ENCODE results near the gene C9orf50. TPM values are rescaled to one million over a fixed set of nuclear protein-coding genes. Genes with fewer than 3 reads are reported as not detected.
A peak's percentile ranks its signal among the peaks of the same experiment; 100 is the strongest.
"Not testable (repeated sequence)": the region's sequence is repeated elsewhere in the genome, so short reads cannot be mapped to it uniquely, and the experiment has no call there.

C9orf50 gene
- total RNA-seq, 2 experiments from 2014 or later = not detected

DNA sequence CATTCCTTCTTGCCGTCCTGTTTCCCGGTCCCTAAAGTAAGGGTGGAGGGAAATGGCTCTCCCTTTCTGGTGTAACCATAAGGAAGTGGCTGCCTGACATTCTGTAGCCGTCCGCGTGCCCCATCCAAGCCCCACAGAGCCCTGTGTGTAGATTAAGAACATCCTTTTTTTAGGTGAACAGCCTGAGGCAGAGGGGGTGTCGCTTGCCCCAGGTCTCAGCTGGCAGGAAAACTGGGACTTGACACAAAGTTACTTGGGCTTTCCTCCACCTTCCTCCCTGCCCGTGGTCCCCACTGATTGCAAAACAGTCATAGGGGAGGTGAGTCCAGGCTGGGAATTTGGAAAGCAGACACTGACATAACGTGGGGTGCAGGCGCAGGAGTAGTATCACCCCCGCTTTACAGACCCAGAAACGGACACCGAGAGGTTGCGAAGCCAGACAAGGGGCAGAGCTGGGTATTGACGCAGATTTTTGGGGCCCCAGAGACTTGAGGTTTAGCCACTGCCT is 22.8 kb downstream of the C9orf50 start:
- Mint-ChIP-seq H3K4me3 (peak overlapping the region; percentile 47), H3K9me3 (no peaks in the 10 kb centered on the region), H3K27me3 (peaks cover 14% of the 10 kb centered on the region), H3K4me1 (peaks cover 38% of the 10 kb centered on the region), H3K36me3 (ENCODE audit: low read depth) (no peaks in the 10 kb centered on the region), H3K27ac (peak overlapping the region; percentile 42)
- ChIA-PET CTCF (interaction anchor here (0.6 to 2.7 kb wide), 5 partner anchors 7 to 425 kb away, joined by 3 to 8 read pairs (median 4); no protein-coding TSS in a partner anchor), POLR2A (interaction anchor here (0.6 kb wide), 1 partner anchor 225 kb away, joined by 4 read pairs; no protein-coding TSS in a partner anchor)
- no peak for DNase-seq

DNA sequence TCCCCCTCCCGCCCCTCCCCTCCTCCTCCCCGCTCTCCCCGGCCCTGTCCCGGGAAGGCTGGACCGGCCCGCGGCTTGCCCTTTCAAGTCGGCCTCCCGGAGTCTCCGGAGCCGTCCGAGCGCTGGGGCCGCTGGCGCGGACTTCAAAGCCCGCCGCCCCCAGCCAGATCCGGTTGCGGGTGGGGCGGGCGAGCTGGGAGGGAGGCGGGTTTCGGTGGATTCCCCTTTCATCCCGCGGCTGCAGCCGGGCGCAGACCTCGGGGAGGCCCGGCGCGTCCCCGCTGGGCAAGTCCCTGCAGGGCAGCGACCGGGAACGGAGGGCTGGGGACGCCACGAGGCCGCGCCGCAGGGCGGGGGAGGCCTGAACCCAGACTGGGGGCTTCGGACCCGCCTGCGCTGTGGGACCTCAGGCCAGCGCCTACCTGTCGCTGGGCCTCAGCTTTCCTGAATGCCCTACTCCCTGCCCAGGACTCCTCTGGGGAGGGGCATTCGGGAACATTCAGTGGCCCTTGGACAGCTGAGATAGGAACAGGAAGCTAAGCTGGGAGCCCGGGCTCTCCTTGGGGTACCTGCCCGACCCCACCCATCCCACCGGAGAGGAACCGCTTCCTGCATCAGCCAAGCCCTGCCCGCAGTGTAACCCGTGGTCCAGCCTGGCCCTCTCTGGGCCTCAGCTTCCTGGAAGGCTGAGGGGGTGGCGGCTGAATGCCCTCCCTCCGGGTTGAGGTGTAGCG is 23.4 kb downstream of the C9orf50 start:
- peak; percentile 36 for DNase-seq
- Mint-ChIP-seq H3K27ac (peak overlapping the region; percentile 42), H3K36me3 (ENCODE audit: low read depth) (no peaks in the 10 kb centered on the region), H3K9me3 (no peaks in the 10 kb centered on the region), H3K4me1 (peaks cover 33% of the 10 kb centered on the region), H3K4me3 (peak overlapping the region; percentile 47), H3K27me3 (peaks cover 14% of the 10 kb centered on the region)
- CTCF ChIA-PET = interaction anchor here (0.6 to 2.7 kb wide), 7 partner anchors 8 to 466 kb away, joined by 3 to 8 read pairs (median 4); no protein-coding TSS in a partner anchor
- POLR2A ChIA-PET = no interaction called here

DNA sequence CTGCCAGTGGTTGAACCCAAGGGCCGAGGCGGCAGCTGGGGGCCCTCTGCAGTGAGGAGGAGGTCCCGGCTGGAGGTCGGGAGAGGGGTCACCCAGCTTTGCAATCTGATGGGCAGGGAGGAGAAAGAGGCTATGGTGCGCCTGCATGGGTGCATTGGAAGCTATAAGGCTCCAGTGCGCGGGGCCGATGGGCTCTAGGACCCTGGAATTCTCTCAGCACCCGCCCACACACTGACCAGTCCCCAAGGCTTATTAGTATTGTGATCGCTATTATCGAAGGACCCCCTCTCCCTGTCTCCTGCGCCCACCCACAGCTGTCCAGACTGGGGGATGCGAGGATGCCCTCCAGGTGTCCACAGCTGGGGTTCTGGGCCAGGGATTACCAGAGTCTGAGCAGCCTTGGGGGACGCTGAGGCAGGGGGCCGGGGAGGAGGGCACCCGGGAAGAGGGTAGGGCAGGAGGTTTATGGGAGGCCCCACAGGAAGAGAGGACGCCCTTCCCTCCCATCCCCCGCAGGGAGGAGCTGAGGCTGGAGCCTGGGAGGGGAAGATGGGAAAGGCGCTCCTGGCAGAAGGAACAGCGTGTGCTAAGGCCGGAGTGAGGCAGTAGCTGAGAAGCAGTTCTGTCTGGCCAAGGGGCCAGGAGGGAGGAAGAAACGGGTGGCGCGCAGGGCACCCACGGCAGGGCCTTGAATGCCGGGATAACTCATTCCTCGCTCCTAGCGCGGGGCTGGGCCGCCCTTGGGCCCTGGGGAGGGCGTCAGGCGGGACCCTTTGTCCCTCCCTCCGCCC is 24.2 kb downstream of the C9orf50 start:
- Mint-ChIP-seq H3K27me3 (peaks cover 14% of the 10 kb centered on the region), H3K4me1 (peaks cover 29% of the 10 kb centered on the region), H3K36me3 (ENCODE audit: low read depth) (no peaks in the 10 kb centered on the region), H3K9me3 (no peaks in the 10 kb centered on the region), H3K27ac (no peak overlapping the region), H3K4me3 (no peak overlapping the region)
- CTCF ChIA-PET = interaction anchor here (1.0 to 2.7 kb wide), 8 partner anchors 9 to 465 kb away, joined by 4 to 8 read pairs (median 5); no protein-coding TSS in a partner anchor
- POLR2A ChIA-PET = no interaction called here
- no peak for DNase-seq

DNA sequence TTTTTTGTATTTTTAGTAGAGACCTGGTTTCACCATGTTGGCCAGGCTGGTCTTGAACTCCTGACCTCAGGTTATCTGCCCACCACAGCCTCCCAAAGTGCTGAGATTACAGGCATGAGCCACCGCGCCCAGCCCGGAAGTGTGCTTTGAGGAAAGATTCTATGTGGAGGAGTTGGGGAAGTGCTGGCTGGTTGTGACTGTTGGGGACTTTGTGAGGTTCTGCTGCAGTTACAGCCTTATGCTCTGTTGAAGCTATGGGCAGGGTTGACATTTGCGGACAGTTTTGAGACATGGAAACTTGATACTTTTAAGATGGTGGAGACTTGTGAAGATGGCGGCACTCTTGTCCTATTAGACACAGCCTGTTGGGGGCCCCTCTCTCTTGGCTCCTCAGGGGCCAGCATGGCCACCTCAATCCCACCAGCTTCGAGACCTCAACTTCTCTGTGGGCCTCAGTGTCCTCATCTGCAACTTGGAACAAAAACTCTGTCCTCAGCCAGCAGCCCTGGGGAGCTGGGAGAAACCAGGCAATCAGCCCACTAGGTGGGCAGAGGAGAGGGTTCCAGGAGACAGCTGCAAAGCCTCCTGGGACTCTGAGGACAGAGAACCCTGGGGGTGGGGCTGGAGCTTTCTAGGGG is 24.9 kb downstream of the C9orf50 start:
- Mint-ChIP-seq H3K4me1 (peaks cover 29% of the 10 kb centered on the region), H3K9me3 (no peaks in the 10 kb centered on the region), H3K27ac (no peak overlapping the region), H3K4me3 (no peak overlapping the region), H3K27me3 (peaks cover 14% of the 10 kb centered on the region), H3K36me3 (ENCODE audit: low read depth) (no peaks in the 10 kb centered on the region)
- POLR2A ChIA-PET = no interaction called here
- no peak for DNase-seq
- CTCF ChIA-PET = interaction anchor here (1.0 to 2.7 kb wide), 7 partner anchors 9 to 464 kb away, joined by 4 to 8 read pairs (median 5); no protein-coding TSS in a partner anchor

DNA sequence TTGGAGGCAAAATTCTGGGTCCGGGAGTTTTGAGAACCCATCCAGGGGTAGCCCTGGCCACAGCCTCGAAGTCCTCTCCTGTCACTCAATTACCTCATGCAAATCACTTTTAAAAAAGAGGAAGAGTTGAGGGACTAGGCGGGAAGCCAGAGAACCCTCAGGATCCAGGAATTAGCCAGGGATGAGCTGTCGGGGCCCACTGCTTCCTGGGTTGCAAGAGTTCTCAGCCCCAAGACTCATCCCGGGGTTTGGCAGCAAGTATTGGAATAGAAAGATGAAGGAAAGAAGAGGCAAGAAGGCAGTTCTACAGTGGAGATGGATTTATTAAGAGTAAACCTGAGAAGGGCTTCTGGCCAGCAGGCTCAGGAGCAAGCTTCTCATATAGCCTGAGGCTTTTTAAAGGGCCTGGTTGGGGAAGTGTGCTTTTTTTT is 25.6 kb downstream of the C9orf50 start:
- no peaks in the 10 kb centered on the region for H3K36me3 Mint-ChIP-seq (ENCODE audit: low read depth)
- DNase-seq = no peak
- ChIA-PET POLR2A (no interaction called here), CTCF (interaction anchor here (0.6 to 2.7 kb wide), 4 partner anchors 8 to 463 kb away, joined by 3 to 8 read pairs (median 6); no protein-coding TSS in a partner anchor)
- peaks cover 29% of the 10 kb centered on the region for H3K4me1 Mint-ChIP-seq
- H3K4me3 Mint-ChIP-seq = no peak overlapping the region
- no peak overlapping the region for H3K27ac Mint-ChIP-seq
- peaks cover 18% of the 10 kb centered on the region for H3K27me3 Mint-ChIP-seq
- H3K9me3 Mint-ChIP-seq = no peaks in the 10 kb centered on the region

DNA sequence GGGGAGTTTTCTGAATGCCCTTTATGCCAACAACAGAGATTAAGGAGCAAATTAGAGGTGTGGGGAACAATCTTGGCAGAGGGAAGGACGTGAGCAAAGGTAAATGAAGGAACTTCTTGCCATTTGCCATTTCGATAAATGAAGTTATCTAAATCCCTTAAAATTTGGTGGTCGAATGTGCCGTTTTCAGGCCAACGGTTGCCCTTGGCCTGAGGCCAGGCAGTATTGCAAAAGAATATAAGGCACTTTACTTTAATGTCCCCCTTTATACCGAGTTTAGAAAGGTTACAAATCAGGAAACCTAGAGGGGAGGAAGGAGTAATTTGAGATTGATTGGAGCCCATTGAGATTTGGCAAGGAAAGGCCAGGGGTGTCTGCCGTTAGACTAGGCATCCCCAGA is 26.3 kb downstream of the C9orf50 start:
- peaks cover 29% of the 10 kb centered on the region for H3K4me1 Mint-ChIP-seq
- ChIA-PET POLR2A (no interaction called here), CTCF (no interaction called here)
- H3K27ac Mint-ChIP-seq = no peak overlapping the region
- peaks cover 22% of the 10 kb centered on the region for H3K27me3 Mint-ChIP-seq
- H3K4me3 Mint-ChIP-seq = no peak overlapping the region
- H3K9me3 Mint-ChIP-seq = no peaks in the 10 kb centered on the region
- DNase-seq = no peak
- H3K36me3 Mint-ChIP-seq (ENCODE audit: low read depth) = no peaks in the 10 kb centered on the region

DNA sequence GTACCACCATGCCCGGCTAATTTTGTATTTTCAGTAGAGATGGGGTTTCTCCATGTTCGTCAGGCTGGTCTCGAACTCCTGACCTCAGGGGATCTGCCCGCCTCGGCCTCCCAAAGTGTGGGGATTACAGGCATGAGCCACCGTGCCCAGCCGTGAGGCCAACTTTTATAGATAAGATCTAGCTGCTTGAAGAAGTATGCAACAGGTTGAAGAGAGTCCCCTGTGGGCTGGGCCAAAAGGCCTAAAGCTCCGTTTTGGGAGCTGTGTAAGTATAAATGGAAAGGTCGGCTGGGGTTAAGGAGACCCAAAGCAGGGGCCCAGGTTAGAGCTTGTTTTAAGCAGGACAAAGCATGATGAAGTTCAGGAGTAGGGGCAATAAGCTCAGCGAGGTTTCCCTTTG is 28.1 kb downstream of the C9orf50 start:
- DNase-seq; H3K36me3 Mint-ChIP-seq (ENCODE audit: low read depth); H3K9me3 Mint-ChIP-seq; H3K4me3 Mint-ChIP-seq; POLR2A ChIA-PET; H3K27ac Mint-ChIP-seq: not testable (repeated sequence)
- H3K4me1 Mint-ChIP-seq = peaks cover 22% of the 10 kb centered on the region
- CTCF ChIA-PET = interaction anchor here (0.5 to 3.1 kb wide), 5 partner anchors 9 to 618 kb away, joined by 3 to 9 read pairs (median 4); no protein-coding TSS in a partner anchor
- peaks cover 29% of the 10 kb centered on the region for H3K27me3 Mint-ChIP-seq

DNA sequence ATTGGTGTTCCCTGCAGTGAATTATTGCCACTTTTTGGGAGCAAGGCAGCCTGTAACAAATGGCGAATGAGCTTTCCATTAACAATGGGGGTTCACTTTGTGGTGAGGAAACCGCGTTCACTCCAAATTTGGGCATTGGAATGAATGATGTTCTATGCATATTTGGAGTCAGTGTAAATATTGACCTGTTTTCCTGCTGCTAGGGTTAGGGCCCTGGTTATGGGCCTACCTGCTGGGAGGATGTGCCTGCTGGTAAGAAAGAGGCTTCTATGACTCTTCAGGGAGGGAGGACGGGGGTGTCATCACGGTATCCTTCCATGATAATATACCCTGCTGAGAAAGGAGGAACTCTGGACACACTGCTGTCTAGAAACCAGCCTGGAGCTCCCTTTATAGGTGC is 29.0 kb downstream of the C9orf50 start:
- H3K27ac Mint-ChIP-seq = no peak overlapping the region
- no peaks in the 10 kb centered on the region for H3K36me3 Mint-ChIP-seq (ENCODE audit: low read depth)
- POLR2A ChIA-PET = no interaction called here
- CTCF ChIA-PET = interaction anchor here (0.7 to 3.1 kb wide), 4 partner anchors 8 to 417 kb away, joined by 3 to 9 read pairs (median 4); no protein-coding TSS in a partner anchor
- DNase-seq = no peak
- peaks cover 29% of the 10 kb centered on the region for H3K27me3 Mint-ChIP-seq
- H3K4me3 Mint-ChIP-seq = no peak overlapping the region
- H3K4me1 Mint-ChIP-seq = peaks cover 26% of the 10 kb centered on the region
- no peaks in the 10 kb centered on the region for H3K9me3 Mint-ChIP-seq

DNA sequence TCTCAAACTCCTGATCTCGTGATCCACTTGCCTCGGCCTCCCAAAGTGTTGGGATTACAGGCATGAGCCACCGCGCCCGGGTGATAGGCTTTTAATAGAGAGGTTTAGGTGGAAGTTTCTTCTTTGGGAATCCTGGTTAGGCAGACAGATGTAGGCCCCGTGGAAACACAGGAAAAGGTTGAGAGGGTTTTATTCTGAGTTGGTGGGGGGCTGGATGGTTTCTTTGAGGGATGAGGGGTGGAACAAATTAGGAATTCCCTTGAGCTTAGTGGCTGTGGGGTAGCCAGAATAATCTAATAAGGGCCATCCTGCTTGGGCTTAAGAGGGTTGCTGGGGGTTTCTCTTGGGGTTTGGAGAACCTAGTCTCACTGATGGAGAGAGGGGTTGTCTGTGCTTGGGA is 30.4 kb downstream of the C9orf50 start:
- POLR2A ChIA-PET = no interaction called here
- Mint-ChIP-seq H3K4me3 (no peak overlapping the region), H3K27ac (no peak overlapping the region), H3K4me1 (peaks cover 27% of the 10 kb centered on the region), H3K27me3 (peaks cover 26% of the 10 kb centered on the region), H3K9me3 (no peaks in the 10 kb centered on the region), H3K36me3 (ENCODE audit: low read depth) (no peaks in the 10 kb centered on the region)
- DNase-seq = no peak
- CTCF ChIA-PET = interaction anchor here (1.3 kb wide), 1 partner anchor 10 kb away, joined by 5 read pairs; no protein-coding TSS in a partner anchor

DNA sequence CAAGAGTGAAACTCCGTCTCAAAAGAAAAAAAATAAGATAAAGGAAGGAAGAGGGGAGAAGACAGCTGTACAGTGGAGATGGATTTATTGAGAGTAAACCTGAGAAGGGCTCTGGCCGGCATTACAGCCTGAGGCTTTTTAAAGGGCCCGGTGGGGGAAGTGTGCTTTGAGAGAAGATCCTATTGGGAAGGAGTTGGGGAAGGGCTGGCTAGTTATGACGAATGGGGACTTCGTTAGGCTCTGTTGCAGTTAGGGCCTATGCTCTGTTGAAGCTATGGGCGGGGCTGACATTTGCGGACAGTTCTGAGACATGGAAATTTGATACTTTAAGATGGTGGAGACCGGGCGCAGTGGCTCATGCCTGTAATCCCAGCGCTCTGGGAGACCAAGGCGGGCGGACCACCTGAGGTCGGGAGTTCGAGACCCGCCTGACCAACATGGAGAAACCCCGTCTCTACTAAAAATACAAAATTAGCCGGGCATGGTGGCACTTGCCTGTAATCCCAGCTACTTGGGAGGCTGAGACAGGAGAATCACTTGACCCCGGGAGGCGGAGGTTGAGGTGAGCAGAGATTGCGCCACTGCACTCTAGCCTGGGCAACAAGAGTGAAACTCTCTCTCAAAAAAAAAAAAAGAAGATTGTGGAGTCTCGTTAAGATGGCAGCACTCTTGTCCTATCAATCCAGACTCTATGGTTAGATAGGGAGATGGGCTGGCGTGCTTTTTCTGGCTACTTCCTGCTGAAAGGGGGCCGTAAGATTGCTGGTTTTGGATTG is 33.2 kb downstream of the C9orf50 start:
- POLR2A ChIA-PET = interaction anchor here (0.6 kb wide), 1 partner anchor 38 kb away, joined by 3 read pairs; no protein-coding TSS in a partner anchor
- H3K27ac Mint-ChIP-seq = peak overlapping the region; percentile 86

DNA sequence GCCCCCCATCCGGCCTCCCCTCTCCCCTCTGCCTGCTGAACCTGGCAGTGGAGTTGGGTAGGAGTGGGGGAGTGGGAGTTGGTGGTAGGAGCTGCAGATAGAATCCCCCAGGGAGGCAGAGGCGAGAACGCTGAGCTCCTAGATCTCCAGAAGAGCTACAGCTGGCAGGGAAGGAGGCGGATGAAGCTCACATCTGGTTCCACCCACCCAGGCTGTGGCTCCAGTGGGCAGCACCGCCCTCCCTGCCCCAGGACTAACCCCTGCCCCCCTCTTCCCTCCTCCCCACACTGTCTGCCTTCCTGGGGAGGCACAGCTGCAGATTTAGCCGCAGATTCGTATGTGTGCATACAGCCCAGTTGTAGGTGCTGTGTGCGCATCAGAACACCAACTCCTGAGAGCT is 34.2 kb downstream of the C9orf50 start:
- Mint-ChIP-seq H3K4me1 (peaks cover 58% of the 10 kb centered on the region), H3K27me3 (peaks cover 15% of the 10 kb centered on the region)
- CTCF ChIA-PET = interaction anchor here (0.6 to 2.5 kb wide), 8 partner anchors 10 to 801 kb away, joined by 3 to 7 read pairs (median 4); no protein-coding TSS in a partner anchor

More for the DNA sequence above, 33.2 kb downstream of the C9orf50 start:
- Mint-ChIP-seq H3K4me1 (peaks cover 50% of the 10 kb centered on the region), H3K36me3 (ENCODE audit: low read depth) (no peaks in the 10 kb centered on the region), H3K4me3 (no peak overlapping the region), H3K9me3 (peaks cover 3% of the 10 kb centered on the region), H3K27me3 (peaks cover 15% of the 10 kb centered on the region)
- DNase-seq = no peak
- CTCF ChIA-PET = interaction anchor here (0.8 to 2.5 kb wide), 3 partner anchors 9 to 445 kb away, joined by 3 to 7 read pairs (median 5); no protein-coding TSS in a partner anchor

More for the DNA sequence above, 34.2 kb downstream of the C9orf50 start:
- H3K36me3 Mint-ChIP-seq (ENCODE audit: low read depth) = no peaks in the 10 kb centered on the region
- peak overlapping the region; percentile 86 for H3K27ac Mint-ChIP-seq
- POLR2A ChIA-PET = interaction anchor here (0.6 kb wide), 1 partner anchor 39 kb away, joined by 3 read pairs; no protein-coding TSS in a partner anchor
- peak; percentile 34 for DNase-seq
- peaks cover 3% of the 10 kb centered on the region for H3K9me3 Mint-ChIP-seq
- no peak overlapping the region for H3K4me3 Mint-ChIP-seq

Measured in activated CD4-positive, alpha-beta T cell treated with anti-CD3 and anti-CD28 coated beads, Interleukin-2, amount 10 ng/mL, durations not matched to agents 7 days and 5 days (primary cell).